H7 (cell line): ENCODE results near the gene HSD17B3. TPM values are rescaled to one million over a fixed set of nuclear protein-coding genes. Genes with fewer than 3 reads are reported as not detected.
A peak's percentile ranks its signal among the peaks of the same experiment; 100 is the strongest.

ENCODE experiments used
- DNase-seq: peaks from one replicate; pipeline ENCODE4 v3.0.0; 2012
- H3K27me3 ChIP-seq: 2 replicates; pipeline ENCODE4 v1.6.0; 2011; ENCODE audit warnings: mild to moderate bottlenecking, low read length; ENCODE audit not compliant: control insufficient read depth, insufficient read depth
- H3K36me3 ChIP-seq: replicated peaks from 2 replicates; pipeline ENCODE4 v1.5.1; 2011; ENCODE audit warnings: low read length; ENCODE audit not compliant: control insufficient read depth, insufficient read depth
- H3K4me3 ChIP-seq: 2 replicates; pipeline ENCODE4 v1.5.1; 2011; ENCODE audit warnings: low read depth, mild to moderate bottlenecking, control low read depth, low read length, moderate library complexity; ENCODE audit not compliant: insufficient read depth
- total RNA-seq: library from RNA; depleted of rRNA; stranded (reverse); fragments of >200 nt; shearing (Covaris generic); gene quantifications from 2 replicates; pipeline ENCODE4 v1.2.3, GENCODE V29; 2014

HSD17B3 gene
- total RNA-seq, 1 experiment from 2014 or later: 0.24 TPM

DNA sequence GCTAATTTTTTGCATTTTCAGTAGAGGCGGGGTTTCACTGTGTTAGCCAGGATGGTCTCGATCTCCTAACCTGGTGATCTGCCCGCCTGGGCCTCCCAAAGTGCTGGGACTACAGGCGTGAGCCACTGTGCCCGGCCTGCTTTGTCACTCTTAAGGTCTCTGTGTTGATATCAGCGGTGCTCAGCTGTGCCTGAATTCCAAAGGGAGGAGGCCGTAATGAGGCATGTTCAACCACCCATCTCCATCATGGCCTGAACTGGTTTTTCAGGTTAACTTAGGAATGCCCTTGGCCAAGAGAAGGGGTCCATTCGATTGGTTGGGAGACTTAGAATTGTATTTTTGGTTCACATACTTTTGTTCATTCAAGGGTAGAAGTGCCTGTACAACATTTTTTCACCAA lies 22.0 kb downstream of the HSD17B3 start:
- Histone ChIP-seq H3K27me3 (no peaks in the 10 kb centered on the region), H3K36me3 (no peaks in the 10 kb centered on the region), H3K4me3 (no peak overlapping the region)
- DNase-seq: no peak

DNA sequence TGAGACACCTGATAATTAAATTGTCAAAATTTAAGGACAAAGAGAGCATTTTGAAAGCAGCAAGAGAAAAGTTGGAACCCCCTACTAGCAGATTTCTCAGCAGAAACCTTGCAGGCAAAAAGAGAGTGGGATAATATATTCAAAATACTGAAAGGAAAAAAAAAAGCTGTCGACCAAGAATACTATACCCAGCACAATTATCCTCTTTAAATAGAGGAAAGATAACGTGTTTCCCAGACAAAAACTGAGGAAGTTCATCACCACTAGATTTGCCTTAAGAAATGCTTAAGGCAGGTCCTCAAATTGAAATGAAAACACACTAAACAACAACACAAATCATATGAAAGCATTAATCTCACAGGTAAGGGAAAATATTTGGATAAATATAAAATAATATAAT lies 27.0 kb downstream of the HSD17B3 start:
- no peaks in the 10 kb centered on the region for H3K36me3 ChIP-seq
- DNase-seq: no peak
- no peaks in the 10 kb centered on the region for H3K27me3 ChIP-seq
- H3K4me3 ChIP-seq: no peak overlapping the region

DNA sequence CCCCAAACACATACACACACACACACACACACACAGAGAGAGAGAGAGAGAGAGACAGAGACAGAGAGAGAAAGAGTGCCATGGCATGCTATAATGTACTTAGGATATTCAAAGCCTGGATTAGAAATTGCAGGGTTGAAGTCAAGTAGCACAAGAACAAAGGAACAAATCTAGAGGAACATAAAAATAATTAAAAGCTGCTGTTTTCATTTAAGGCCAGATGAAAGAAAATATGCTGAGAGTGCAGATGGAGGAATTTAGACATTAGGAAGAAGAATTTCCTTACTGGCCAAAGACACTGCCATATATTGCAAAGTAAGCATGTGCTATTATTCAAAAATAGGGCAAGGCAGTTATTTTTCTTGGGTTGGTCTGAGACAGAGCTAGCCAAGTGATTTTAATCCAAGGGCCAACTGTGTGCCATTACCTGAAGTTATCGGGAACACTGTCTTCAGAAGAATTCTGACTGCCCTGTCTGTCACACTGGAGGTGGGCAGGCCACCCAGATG lies 31.7 kb downstream of the HSD17B3 start:
- Histone ChIP-seq H3K36me3 (no peaks in the 10 kb centered on the region), H3K4me3 (no peak overlapping the region), H3K27me3 (no peaks in the 10 kb centered on the region)
- DNase-seq: no peak

DNA sequence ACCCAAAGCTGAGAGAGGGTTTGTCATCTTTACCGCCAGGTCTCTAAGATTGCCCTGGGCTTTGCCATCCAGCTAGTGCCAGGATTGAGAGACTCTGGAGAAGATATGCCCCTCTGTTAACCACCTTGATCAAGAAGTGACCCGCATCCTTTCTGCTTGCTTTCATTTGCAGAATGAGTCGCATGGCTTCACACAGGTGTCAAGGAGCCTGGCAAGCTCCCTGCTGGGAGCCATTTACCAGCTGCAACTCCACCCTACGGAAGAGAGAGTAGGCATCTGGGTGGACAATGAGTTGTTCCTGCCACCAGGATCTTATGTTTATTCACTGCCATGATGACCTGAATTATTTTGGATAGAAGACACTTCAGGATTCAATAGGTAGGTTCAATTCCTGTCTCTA lies 43.0 kb downstream of the HSD17B3 start:
- peak; percentile 41 for DNase-seq
- Histone ChIP-seq H3K36me3 (no peaks in the 10 kb centered on the region), H3K4me3 (no peak overlapping the region), H3K27me3 (no peaks in the 10 kb centered on the region)

DNA sequence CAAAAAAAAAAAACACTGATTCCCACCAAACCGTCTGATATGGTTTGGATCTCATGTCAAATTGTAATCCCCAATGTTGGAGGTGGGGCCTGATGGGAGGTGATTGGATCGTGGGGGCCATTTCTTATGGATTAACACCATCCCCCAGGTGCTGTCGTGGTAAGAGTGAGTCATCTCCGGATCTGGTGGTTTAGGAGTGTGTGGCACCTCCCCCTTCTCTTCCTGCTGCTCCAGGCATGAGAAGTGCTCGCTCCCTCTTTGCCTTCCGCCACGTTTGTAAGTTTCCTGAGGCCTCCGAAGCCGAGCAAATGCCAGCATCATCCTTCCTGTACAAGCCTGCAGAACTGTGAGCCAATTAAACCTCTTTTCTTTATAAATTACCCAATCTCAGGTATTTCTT lies 45.2 kb downstream of the HSD17B3 start:
- no peaks in the 10 kb centered on the region for H3K36me3 ChIP-seq
- H3K4me3 ChIP-seq: no peak overlapping the region

DNA sequence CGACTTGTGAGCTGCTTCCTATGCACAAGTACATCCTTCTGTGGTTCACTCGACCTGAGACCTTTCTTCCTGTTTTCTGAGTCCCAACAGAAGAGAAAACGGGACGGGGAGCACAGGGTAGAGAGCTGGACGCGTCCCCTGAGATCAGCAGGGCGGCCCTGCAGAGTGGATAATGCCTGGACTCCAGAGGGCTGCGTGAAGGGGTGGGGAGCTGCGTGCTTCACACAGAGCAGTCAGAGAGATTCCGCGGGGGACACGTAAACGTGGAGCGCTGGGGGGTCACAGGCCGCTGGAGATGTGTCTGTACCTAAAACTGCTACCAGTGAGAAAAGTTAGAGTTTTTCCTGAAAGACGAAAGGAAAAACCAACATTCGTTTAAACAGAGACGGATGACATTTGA lies 46.3 kb downstream of the HSD17B3 start:
- Histone ChIP-seq H3K27me3 (no peaks in the 10 kb centered on the region), H3K4me3 (no peak overlapping the region), H3K36me3 (no peaks in the 10 kb centered on the region)
- no peak for DNase-seq

More for the DNA sequence above, 45.2 kb downstream of the HSD17B3 start:
- H3K27me3 ChIP-seq: no peaks in the 10 kb centered on the region
- DNase-seq: peak; percentile 73

DNA sequence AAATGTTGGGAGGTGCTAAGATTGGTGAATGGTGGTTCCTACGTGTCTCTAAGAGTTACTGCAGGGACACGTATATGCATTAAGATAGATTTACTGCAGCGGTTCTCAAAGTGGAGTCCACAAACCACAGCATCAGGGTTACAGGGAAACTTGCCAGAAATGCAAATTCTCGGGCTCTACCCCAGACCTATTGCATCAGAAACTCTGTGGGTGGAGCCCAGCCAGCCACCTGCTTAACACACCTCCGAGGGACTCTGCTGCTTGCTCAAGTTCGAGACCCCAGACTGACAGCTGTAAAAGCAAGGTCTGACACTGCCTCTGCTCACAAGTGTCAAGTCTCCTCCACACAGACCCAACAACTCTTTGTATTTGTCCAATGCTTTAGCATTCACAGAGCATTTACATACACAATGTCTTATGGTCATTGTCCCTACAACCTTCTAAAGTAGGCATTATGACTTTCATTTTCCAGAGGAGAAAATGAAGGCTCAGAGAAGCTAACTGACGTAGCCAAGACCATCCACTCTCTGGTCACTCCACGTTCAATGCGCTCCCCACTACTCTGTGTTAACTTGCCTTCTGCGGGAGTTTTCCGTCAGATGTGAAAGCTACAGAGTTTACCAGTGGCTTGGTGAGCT lies 48.8 kb downstream of the HSD17B3 start:
- no peaks in the 10 kb centered on the region for H3K27me3 ChIP-seq
- no peaks in the 10 kb centered on the region for H3K36me3 ChIP-seq
- no peak for DNase-seq
- H3K4me3 ChIP-seq: no peak overlapping the region

DNA sequence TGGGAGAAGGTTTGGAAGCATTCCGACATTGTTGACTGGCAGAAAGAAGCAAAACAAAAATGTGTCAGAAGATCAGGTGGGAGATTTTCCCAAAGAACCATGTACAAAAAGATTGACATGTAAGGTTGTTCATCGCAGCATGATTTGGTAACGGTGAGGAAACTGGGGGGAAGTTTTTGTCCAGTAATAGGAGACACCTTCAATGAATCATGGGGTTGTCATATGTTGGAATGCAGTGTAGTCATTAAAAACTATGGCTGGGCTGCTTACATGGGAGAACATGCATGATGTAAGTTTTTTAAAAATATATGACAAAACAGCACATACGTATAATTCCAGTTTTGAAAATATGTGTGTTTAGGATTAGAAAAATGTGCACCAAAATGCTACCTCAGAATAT lies 50.5 kb downstream of the HSD17B3 start:
- no peak for DNase-seq
- no peaks in the 10 kb centered on the region for H3K36me3 ChIP-seq
- H3K4me3 ChIP-seq: no peak overlapping the region
- no peaks in the 10 kb centered on the region for H3K27me3 ChIP-seq

DNA sequence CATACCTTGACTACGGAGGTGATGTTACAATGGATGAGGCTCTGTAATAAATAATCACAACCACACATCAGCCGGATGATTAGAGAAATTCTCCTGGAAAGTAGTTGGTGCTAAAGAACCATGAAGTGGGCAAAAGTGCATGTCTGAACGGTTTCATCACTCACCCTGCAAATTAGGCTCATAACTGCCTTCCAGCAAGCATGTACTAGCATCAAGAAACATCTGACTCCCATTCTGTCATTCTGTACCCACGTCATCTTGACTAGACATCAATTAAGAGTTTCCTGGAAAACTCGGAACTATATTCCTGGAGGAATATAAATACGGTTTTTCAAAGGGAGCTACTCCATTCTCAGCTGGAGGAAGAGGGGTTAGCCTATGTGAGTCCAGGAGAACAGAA lies 52.2 kb downstream of the HSD17B3 start:
- no peaks in the 10 kb centered on the region for H3K36me3 ChIP-seq
- no peak overlapping the region for H3K4me3 ChIP-seq
- no peaks in the 10 kb centered on the region for H3K27me3 ChIP-seq
- DNase-seq: no peak

DNA sequence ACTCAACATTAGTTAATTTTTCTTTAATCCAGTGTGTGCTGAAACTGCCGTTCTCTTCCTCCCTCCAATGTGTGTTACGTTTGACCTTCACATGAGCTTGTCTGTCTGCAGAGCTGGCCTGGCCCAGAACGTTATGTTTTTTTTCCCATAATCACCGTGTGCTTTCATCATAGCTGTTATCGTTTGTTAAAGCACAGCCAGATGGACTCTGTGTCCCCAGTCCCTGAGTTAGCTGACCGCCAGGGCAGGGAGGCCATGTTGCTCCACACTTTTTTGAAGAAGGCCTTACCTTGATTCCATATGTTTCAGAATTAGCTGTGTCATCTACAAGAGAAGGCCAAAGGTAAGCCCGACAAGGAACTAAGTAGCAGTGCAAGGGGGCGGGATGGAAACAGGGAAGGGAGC lies 55.7 kb downstream of the HSD17B3 start:
- no peak for DNase-seq
- H3K27me3 ChIP-seq: no peaks in the 10 kb centered on the region
- H3K4me3 ChIP-seq: no peak overlapping the region
- no peaks in the 10 kb centered on the region for H3K36me3 ChIP-seq

DNA sequence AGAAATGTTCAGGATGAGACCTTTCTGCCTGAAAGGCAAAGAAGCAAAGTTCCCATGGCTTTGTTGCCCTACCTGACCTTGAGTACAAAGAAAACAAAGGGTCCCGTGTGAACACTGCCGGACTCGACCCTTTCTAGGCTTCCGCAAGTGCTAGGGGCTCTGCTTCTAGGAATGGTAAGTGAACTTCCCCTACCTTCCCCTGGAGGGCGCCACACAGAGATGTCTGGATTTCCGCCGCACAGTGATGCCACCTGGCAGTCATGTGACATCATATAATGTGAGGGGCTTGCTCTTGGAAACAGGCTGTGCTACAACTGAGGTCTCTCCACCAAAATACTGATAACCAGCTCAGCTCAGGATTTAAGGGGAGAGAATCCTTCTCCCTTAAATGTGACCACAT lies 56.6 kb downstream of the HSD17B3 start:
- H3K27me3 ChIP-seq: no peaks in the 10 kb centered on the region
- H3K36me3 ChIP-seq: no peaks in the 10 kb centered on the region
- H3K4me3 ChIP-seq: no peak overlapping the region
- peak; percentile 63 for DNase-seq

DNA sequence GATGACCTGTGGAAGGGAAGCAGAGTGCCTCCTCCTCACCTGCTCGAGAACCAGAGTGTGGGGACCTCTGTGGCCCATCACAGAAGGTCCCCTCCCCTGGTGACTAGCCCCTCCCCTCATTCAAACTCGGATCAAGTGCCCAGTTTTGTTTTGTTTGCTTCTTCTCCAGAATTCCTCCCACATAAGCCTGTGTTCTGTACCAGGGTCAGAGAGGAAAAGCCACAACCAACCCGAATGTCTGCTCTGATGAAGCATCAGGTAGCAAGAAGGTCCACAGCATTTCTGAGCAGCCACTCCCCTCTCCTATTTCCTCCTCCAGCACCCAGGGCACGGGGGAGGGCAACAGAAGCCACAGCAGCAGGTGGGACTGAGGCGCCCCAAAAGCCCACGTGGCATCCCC lies 58.2 kb downstream of the HSD17B3 start:
- DNase-seq: no peak
- Histone ChIP-seq H3K4me3 (no peak overlapping the region), H3K36me3 (no peaks in the 10 kb centered on the region), H3K27me3 (no peaks in the 10 kb centered on the region)

DNA sequence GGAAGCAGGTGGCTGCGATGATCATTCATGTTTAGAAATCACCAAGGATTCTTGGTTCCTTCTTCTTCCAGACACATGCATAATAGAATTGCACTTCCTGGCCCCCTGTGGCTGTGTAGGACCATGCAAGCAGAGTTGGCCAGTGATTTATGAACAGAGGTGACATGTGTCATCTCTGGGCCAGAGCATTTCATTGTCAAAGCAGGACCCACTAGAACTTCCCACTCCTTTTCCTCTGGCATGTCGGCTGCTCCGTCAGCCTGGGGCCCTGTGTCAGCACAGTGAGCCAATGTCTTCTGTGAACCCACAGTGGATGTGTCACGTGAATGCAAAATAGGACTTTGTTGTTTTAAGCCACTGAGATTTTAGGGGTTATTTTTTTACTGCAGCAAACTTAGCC lies 59.2 kb downstream of the HSD17B3 start:
- Histone ChIP-seq H3K27me3 (no peaks in the 10 kb centered on the region), H3K36me3 (no peaks in the 10 kb centered on the region), H3K4me3 (no peak overlapping the region)
- no peak for DNase-seq

DNA sequence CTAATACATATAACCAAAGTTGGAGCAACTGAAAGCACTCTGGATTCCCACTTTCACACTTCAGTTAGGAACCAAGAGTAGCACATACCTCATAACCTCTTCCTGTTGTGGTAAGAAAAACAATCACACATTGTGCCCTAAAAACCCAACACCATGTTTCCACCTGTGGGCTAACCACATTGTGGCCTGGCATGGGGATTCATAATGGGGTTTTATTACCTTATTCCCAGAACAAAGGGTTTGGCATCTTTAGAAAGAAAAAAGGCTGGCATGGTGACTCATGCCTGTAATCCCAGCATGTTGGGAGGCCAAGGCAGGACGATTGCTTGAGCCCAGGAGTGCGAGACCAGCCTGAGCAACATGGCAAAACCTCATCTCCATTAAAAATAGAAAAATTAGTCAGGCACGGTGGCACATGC lies 60.6 kb downstream of the HSD17B3 start:
- Histone ChIP-seq H3K4me3 (no peak overlapping the region), H3K36me3 (no peaks in the 10 kb centered on the region), H3K27me3 (no peaks in the 10 kb centered on the region)
- DNase-seq: no peak

DNA sequence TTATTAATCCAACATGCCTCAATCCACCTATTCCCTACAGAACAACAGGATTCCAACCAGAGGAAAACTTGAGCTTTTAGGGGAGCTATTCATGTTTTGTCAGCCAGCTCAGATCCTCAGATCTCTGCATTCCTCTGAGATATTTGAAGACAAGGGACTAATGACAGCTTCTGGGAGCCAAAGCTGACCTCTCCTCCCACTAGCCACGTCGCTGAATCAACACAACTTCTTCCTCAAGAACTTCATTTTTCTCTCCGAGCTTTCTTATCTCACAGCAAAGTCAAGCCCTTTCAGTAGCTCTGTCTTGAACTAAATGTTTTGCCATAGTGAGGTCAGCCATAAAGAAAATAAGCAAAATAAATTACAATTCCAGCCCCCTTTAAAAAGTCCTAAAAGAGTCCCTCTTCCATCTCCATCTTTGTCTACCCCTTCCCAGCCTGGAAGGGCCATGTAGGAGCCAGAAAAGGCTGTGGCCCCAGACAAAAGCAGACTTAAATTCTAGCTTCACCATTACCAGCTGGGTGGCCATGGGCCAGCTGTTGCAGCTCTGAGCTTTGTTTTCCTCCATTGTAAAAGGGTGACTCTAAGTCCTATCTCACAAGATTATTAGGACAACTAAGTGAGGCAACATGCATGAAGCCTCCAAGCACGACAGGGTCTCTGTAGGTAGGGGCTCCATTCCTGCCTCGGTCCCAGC lies 65.0 kb downstream of the HSD17B3 start:
- Histone ChIP-seq H3K36me3 (no peaks in the 10 kb centered on the region), H3K4me3 (no peak overlapping the region), H3K27me3 (no peaks in the 10 kb centered on the region)
- DNase-seq: no peak
